ENCODE results near the gene NFATC3. TPM values are rescaled to one million over a fixed set of nuclear protein-coding genes. Genes with fewer than 3 reads are reported as not detected.
"Not testable (repeated sequence)": the region's sequence is repeated elsewhere in the genome, so short reads cannot be mapped to it uniquely, and the experiment has no call there.

Gene NFATC3
- total RNA-seq, 2 donors from 2014 or later, result 15.5 to 19.5 TPM

- no peak for ATAC-seq
- no peaks in the 10 kb centered on the region for H3K4me1 ChIP-seq
- no peaks in the 10 kb centered on the region for H3K27me3 ChIP-seq
- H3K9me3 ChIP-seq, result no peaks in the 10 kb centered on the region
- H3K36me3 ChIP-seq (replicated peaks in 1 of 2; ENCODE audit: insufficient read depth in 1 of 2, low read depth in 2 of 2), result no peaks in the 10 kb centered on the region
- H3K27ac ChIP-seq, result no peak overlapping the region
- WGBS, 2 donors, result 77 to 86% methylated on average over 4 to 5 of the region's 5 CpGs
- no peak overlapping the region for H3K4me3 ChIP-seq
- intact Hi-C loops (cut with DNase I), result no loop called here
- DNase-seq, result no peak
- TF ChIP-seq POLR2A (IDR thresholded peaks at IDR 0.05) (no peak), CTCF (IDR thresholded peaks at IDR 0.05) (no peak)
Measured at GRCh38 chr16:68113059-68113761, 28.0 kb downstream of the NFATC3 start.

GRCh38 chr16:68113765-68114240, 28.6 kb downstream of the NFATC3 start:
- Histone ChIP-seq H3K36me3 (replicated peaks in 1 of 2; ENCODE audit: insufficient read depth in 1 of 2, low read depth in 2 of 2) (no peaks in the 10 kb centered on the region), H3K27ac (no peak overlapping the region), H3K9me3 (no peaks in the 10 kb centered on the region), H3K4me1 (no peaks in the 10 kb centered on the region), H3K4me3 (no peak overlapping the region), H3K27me3 (no peaks in the 10 kb centered on the region)
- TF ChIP-seq CTCF (IDR thresholded peaks at IDR 0.05), result no peak
- no peak for TF ChIP-seq POLR2A (IDR thresholded peaks at IDR 0.05)
- DNase-seq (no peak), ATAC-seq (no peak)
- intact Hi-C loops (cut with DNase I), result no loop called here
- WGBS, 2 donors, result 92 to 93% methylated on average over 5 to 12 of the region's 12 CpGs

- H3K9me3 ChIP-seq; H3K27ac ChIP-seq; H3K27me3 ChIP-seq; H3K36me3 ChIP-seq (replicated peaks in 1 of 2; ENCODE audit: insufficient read depth in 1 of 2, low read depth in 2 of 2); H3K4me1 ChIP-seq; ATAC-seq; H3K4me3 ChIP-seq; DNase-seq; intact Hi-C loops (cut with DNase I): not testable (repeated sequence)
- 90 to 92% methylated on average over 8 of the region's 8 CpGs for WGBS, 2 donors
Measured at GRCh38 chr16:68114939-68115338, 29.8 kb downstream of the NFATC3 start.

- no peaks in the 10 kb centered on the region for H3K9me3 ChIP-seq
- no peak for DNase-seq
- H3K4me3 ChIP-seq, result no peak overlapping the region
- no peak overlapping the region for H3K27ac ChIP-seq
- WGBS, 2 donors, result 58 to 68% methylated on average over 2 of the region's 2 CpGs
- intact Hi-C loops (cut with DNase I), result no loop called here
- no peaks in the 10 kb centered on the region for H3K4me1 ChIP-seq
- no peaks in the 10 kb centered on the region for H3K36me3 ChIP-seq (replicated peaks in 1 of 2; ENCODE audit: insufficient read depth in 1 of 2, low read depth in 2 of 2)
- TF ChIP-seq CTCF (IDR thresholded peaks at IDR 0.05) (no peak), POLR2A (IDR thresholded peaks at IDR 0.05) (no peak)
- ATAC-seq, result no peak
- H3K27me3 ChIP-seq, result no peaks in the 10 kb centered on the region
Measured at GRCh38 chr16:68115851-68116250, 30.7 kb downstream of the NFATC3 start.

- no peaks in the 10 kb centered on the region for H3K27me3 ChIP-seq
- no peaks in the 10 kb centered on the region for H3K36me3 ChIP-seq (replicated peaks in 1 of 2; ENCODE audit: insufficient read depth in 1 of 2, low read depth in 2 of 2)
- intact Hi-C loops (cut with DNase I), result no loop called here
- 83% methylated on average over 2 of the region's 2 CpGs for WGBS, 2 donors
- ATAC-seq, result no peak
- no peak overlapping the region for H3K27ac ChIP-seq
- H3K9me3 ChIP-seq, result no peaks in the 10 kb centered on the region
- TF ChIP-seq CTCF (IDR thresholded peaks at IDR 0.05) (peak in 5 of 7 experiments; percentile 5 to 36 (median 22)), POLR2A (IDR thresholded peaks at IDR 0.05) (no peak)
- DNase-seq, result no peak
- no peaks in the 10 kb centered on the region for H3K4me1 ChIP-seq
- H3K4me3 ChIP-seq, result no peak overlapping the region
Measured at GRCh38 chr16:68116256-68116867, 31.2 kb downstream of the NFATC3 start.

All from body of pancreas (tissue), 4 donors.